GM12878 (cell line): Measurements from ENCODE around the gene PI4KA. TPM values are rescaled to one million over a fixed set of nuclear protein-coding genes. Genes with fewer than 3 reads are reported as not detected.

Experiments
- ATAC-seq: fragments of 200-7000 bp; cut with Tn5 transposase; 3 replicates; pipeline ENCODE4 v1.9.1; 2020; ENCODE audit warnings: mild to moderate bottlenecking, moderate library complexity
- BruUV-seq: library from RNA; stranded (reverse); fragments of 400-500 nt; replicated peaks from 2 replicates; lab custom pipeline; 2021; lab: Mats Ljungman, UMichigan
- CTCF ChIA-PET: fragments of 300-600 bp; sonication (Branson Sonifier 250); formaldehyde crosslinking; extraction: SDS; loops from one replicate; lab custom pipeline; 2021; ENCODE audit warnings: inconsistent platforms; lab: Yijun Ruan, JAX
- POLR2A ChIA-PET: fragments of 350-600 bp; formaldehyde crosslinking; extraction: SDS; loops from one replicate; lab custom pipeline; 2021; ENCODE audit warnings: inconsistent platforms; lab: Charles Lee
- RAD21 ChIA-PET: fragments of 300-600 bp; sonication (Branson Sonifier 250); formaldehyde crosslinking; loops from one replicate; lab custom pipeline; 2023; ENCODE audit warnings: antibody characterized with exemption; ENCODE audit not compliant: unreplicated experiment; lab: Charles Lee
- SMC1A ChIA-PET: fragments of 300-600 bp; sonication (Branson Sonifier 250); formaldehyde crosslinking; loops from one replicate; lab custom pipeline; 2023; ENCODE audit not compliant: unreplicated experiment, uncharacterized antibody; lab: Charles Lee
- DNase-seq: peaks from one replicate; pipeline ENCODE4 v3.0.0-alpha.2; 2011; ENCODE audit warnings: low read depth, low spot score
- FAIRE-seq: peaks from 3 replicates; lab custom pipeline; 2011; peaks lifted over from hg19 to GRCh38; lab: Jason Lieb, UNC
- H2AFZ ChIP-seq: 2 replicates; pipeline ENCODE4 v1.6.0; 2011; ENCODE audit warnings: low read depth, low read length, control low read depth; ENCODE audit not compliant: control insufficient read depth
- H3K27ac ChIP-seq: 2 replicates; pipeline ENCODE4 v1.5.1; 2011; ENCODE audit warnings: control low read depth; ENCODE audit not compliant: control insufficient read depth, insufficient read depth
- H3K27me3 ChIP-seq, 2 experiments: replicated peaks in 1 of 2; 2 replicates each; pipeline versions ENCODE4 v1.6.0 to v1.6.1; 2011; ENCODE audit warnings: low read length in 1 of 2; ENCODE audit not compliant: control insufficient read depth in 2 of 2, insufficient read depth in 2 of 2
- H3K36me3 ChIP-seq, 2 experiments: 2 replicates each; pipeline ENCODE4 v1.5.1; 2011; ENCODE audit warnings: low read length in 1 of 2; ENCODE audit not compliant: control insufficient read depth in 2 of 2, insufficient read depth in 2 of 2
- H3K4me1 ChIP-seq: 2 replicates; pipeline ENCODE4 v1.6.1; 2011; ENCODE audit warnings: mild to moderate bottlenecking, low read length, moderate library complexity, mixed read lengths; ENCODE audit not compliant: control insufficient read depth, insufficient read depth
- H3K4me2 ChIP-seq: 2 replicates; pipeline ENCODE4 v1.6.0; 2011; ENCODE audit warnings: control low read depth; ENCODE audit not compliant: control insufficient read depth, insufficient read depth
- H3K4me3 ChIP-seq: fragments of 200-600 bp; sonication (generic); 2 replicates; pipeline ENCODE4 v1.5.1; 2016
- H3K79me2 ChIP-seq: 2 replicates; pipeline ENCODE4 v1.6.0; 2011; ENCODE audit warnings: low read length; ENCODE audit not compliant: control insufficient read depth, insufficient read depth
- H3K9ac ChIP-seq: 2 replicates; pipeline ENCODE4 v1.8.0; 2011; ENCODE audit warnings: low read length, control low read depth, mixed read lengths; ENCODE audit not compliant: control insufficient read depth, insufficient read depth
- H3K9me3 ChIP-seq: replicated peaks from 3 replicates; pipeline ENCODE4 v1.5.1; 2011; ENCODE audit warnings: mild to moderate bottlenecking, low read length; ENCODE audit not compliant: control insufficient read depth, insufficient read depth
- H4K20me1 ChIP-seq: 2 replicates; pipeline ENCODE4 v1.6.0; 2011; ENCODE audit not compliant: control insufficient read depth, insufficient read depth
- ATF7 ChIP-seq: fragments of 450-650 bp; IDR thresholded peaks from 2 replicates; pipeline ENCODE4 v1.6.1; 2016; ENCODE audit warnings: low read depth, mild to moderate bottlenecking
- BRCA1 ChIP-seq: IDR thresholded peaks from 2 replicates; pipeline ENCODE4 v1.6.1; 2011; ENCODE audit warnings: low read depth, low read length, improper control_type of control experiment
- CHD4 ChIP-seq: fragments of 200-600 bp; sonication (generic); IDR thresholded peaks from 2 replicates; pipeline ENCODE4 v1.6.1; 2016; ENCODE audit warnings: mild to moderate bottlenecking
- DPF2 ChIP-seq: fragments of 450-650 bp; IDR thresholded peaks from 2 replicates; pipeline ENCODE4 v1.6.1; 2017; ENCODE audit warnings: mild to moderate bottlenecking
- E2F4 ChIP-seq: IDR thresholded peaks from 2 replicates; pipeline ENCODE4 v1.6.1; 2012; ENCODE audit warnings: low read depth, low read length, improper control_type of control experiment
- ETV6 ChIP-seq, 2 experiments: fragments of 450-650 bp in 1 of 2; IDR thresholded peaks in 1 of 2; conservative IDR thresholded peaks in 1 of 2; 2 replicates each; pipeline ENCODE4 v1.6.1; 2014; ENCODE audit warnings: antibody characterized with exemption in 1 of 2, borderline replicate concordance in 1 of 2, low read depth in 1 of 2, mild to moderate bottlenecking in 1 of 2, moderate library complexity in 1 of 2
- GABPA ChIP-seq: IDR thresholded peaks from 2 replicates; pipeline ENCODE4 v1.6.1; 2014; ENCODE audit warnings: antibody characterized with exemption, low read depth, mild to moderate bottlenecking, inconsistent platforms
- HDAC6 ChIP-seq: fragments of 200-600 bp; sonication (generic); IDR thresholded peaks from one replicate; pipeline ENCODE4 v1.8.0; 2017; ENCODE audit warnings: antibody characterized with exemption; ENCODE audit not compliant: unreplicated experiment
- JUND ChIP-seq: IDR thresholded peaks from 2 replicates; pipeline ENCODE4 v1.6.1; 2012; ENCODE audit warnings: low read depth, mild to moderate bottlenecking, low read length, improper control_type of control experiment, moderate library complexity
- MEF2A ChIP-seq: IDR thresholded peaks from 2 replicates; pipeline ENCODE4 v1.6.1; 2011; ENCODE audit warnings: low read depth, mild to moderate bottlenecking, low read length, moderate library complexity; ENCODE audit not compliant: insufficient read depth
- NBN ChIP-seq: fragments of 450-650 bp; IDR thresholded peaks from 2 replicates; pipeline ENCODE4 v1.6.1; 2016
- POLR2AphosphoS5 ChIP-seq: IDR thresholded peaks from 2 replicates; pipeline ENCODE4 v1.6.1; 2011; ENCODE audit warnings: mild to moderate bottlenecking, low read length, inconsistent platforms
- SREBF1 ChIP-seq: IDR thresholded peaks from 2 replicates; pipeline ENCODE4 v1.6.1; 2012; ENCODE audit warnings: mild to moderate bottlenecking, low read length
- STAT1 ChIP-seq: fragments of 450-650 bp; conservative IDR thresholded peaks from 2 replicates; pipeline ENCODE4 v1.6.1; 2014; ENCODE audit warnings: antibody characterized with exemption, mild to moderate bottlenecking
- TCF3 ChIP-seq: IDR thresholded peaks from 2 replicates; pipeline ENCODE4 v1.6.1; 2012; ENCODE audit warnings: low read depth, mild to moderate bottlenecking, low read length, borderline replicate concordance; ENCODE audit not compliant: insufficient read depth
- YY1 ChIP-seq: IDR thresholded peaks from 2 replicates; pipeline ENCODE4 v1.6.1; 2011; ENCODE audit warnings: low read depth, mild to moderate bottlenecking, low read length
- WGBS: methylation state at CpG from one replicate; pipeline ENCODE4 v1.1.6; 2016; ENCODE audit warnings: low lambda C conversion rate; ENCODE audit not compliant: insufficient replicate concordance, insufficient coverage; ENCODE audit errors: missing lambda C conversion rate; 5-methylcytosine and 5-hydroxymethylcytosine counted together
- in situ Hi-C: fragments of 300-500 bp; cut with MboI; formaldehyde crosslinking; loops from 9 replicates; pipeline ENCODE4 v1.14.3; 2018; ENCODE audit warnings: mixed read lengths
- intact Hi-C: fragments of 100-400 bp; cut with micrococcal nuclease; formaldehyde crosslinking; loops from one replicate; pipeline ENCODE4 v1.14.2; 2022; ENCODE audit not compliant: unreplicated experiment
- polyA plus RNA-seq, 11 experiments: library from polyadenylated mRNA; depleted of rRNA in 4 of 11; unstranded in 6 of 11; stranded (reverse) in 5 of 11; fragments of >200 nt; fragmentation: Nextera tagmentation in 4 of 11; fragmentation: Illumina TruSeq in 1 of 11; extraction: Ambion mirVana in 4 of 11; extraction: Trizol in 1 of 11; gene quantifications; 1 replicate in 1 of 11; 2 replicates in 10 of 11; pipeline versions ENCODE4 v1.2.1 to v1.2.3, GENCODE V29; 2011 to 2016; ENCODE audit warnings: inconsistent platforms in 2 of 11, missing spikeins in 2 of 11, low read depth in 1 of 11
- total RNA-seq, 4 experiments: library from RNA; depleted of rRNA in 3 of 4; stranded (reverse); fragments of >200 nt in 3 of 4; fragmentation: Illumina TruSeq in 1 of 4; extraction: Trizol in 1 of 4; gene quantifications; 2 replicates each; pipeline versions ENCODE4 v1.2.1 to v1.2.3, GENCODE V29; 2013 to 2021
- TF ChIP-seq, protein P1 (sequence below): IDR thresholded peaks from 2 replicates; pipeline ENCODE4 v1.6.1; 2011; ENCODE audit warnings: mild to moderate bottlenecking, low read depth, low read length, moderate library complexity; ENCODE audit not compliant: insufficient replicate concordance
- TF ChIP-seq, protein P2 (sequence below): IDR thresholded peaks from 2 replicates; pipeline ENCODE4 v1.6.1; 2011; ENCODE audit warnings: borderline replicate concordance, low read depth, mild to moderate bottlenecking, moderate library complexity, mixed read lengths, low read length; ENCODE audit not compliant: insufficient read depth; ENCODE audit errors: extremely low read length

The PI4KA gene
- total and polyA plus RNA-seq, 10 of the 15 experiments (the other 5 are each of a cell fraction or from before 2014, with no cell fraction given): 4.2 to 78.4 (median 42.1) TPM

- TF ChIP-seq CHD4: no peak
- no peak for TF ChIP-seq ETV6 (conservative IDR thresholded peaks at IDR 0.05 in 1 of 2, IDR thresholded peaks at IDR 0.05 in 1 of 2; ENCODE audit: borderline replicate concordance in 1 of 2, low read depth in 1 of 2)
These were observed 24.4 kb downstream of the PI4KA start (continued) for GRCh38 chr22:20834206-20834605.

DNA sequence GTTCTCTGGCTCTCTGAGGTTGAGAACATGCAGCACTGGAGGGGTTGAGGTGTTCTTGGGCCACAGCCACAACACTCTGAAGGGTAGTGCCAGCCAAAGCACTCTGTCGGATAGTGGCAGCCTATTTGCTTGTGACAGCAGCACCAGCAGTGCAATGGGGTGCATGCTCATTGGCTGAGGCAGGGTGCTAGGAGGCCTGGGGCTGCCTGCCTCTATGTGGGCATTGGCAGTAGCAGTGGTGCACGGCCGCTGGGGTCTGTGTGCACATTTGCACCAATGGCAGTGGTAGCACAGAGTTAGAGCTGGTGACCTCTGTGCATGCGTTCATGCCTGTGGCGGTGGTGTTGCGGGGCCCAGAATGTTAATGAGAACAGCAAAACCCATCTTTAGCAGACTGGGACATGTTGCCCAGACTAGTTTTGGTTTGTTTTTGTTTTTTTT is 25.4 kb downstream of the PI4KA start:
- DNase-seq: no peak
- no peak for TF ChIP-seq NBN
- no peak for TF ChIP-seq JUND
- no peak for TF ChIP-seq GABPA
- TF ChIP-seq E2F4: no peak
- TF ChIP-seq BRCA1: no peak
- TF ChIP-seq HDAC6: no peak
- no peak for TF ChIP-seq TCF3
- no peak for TF ChIP-seq ATF7
- no peak for TF ChIP-seq POLR2AphosphoS5
- no peak for TF ChIP-seq MEF2A
- no peak for TF ChIP-seq DPF2
- TF ChIP-seq, protein P1, sequence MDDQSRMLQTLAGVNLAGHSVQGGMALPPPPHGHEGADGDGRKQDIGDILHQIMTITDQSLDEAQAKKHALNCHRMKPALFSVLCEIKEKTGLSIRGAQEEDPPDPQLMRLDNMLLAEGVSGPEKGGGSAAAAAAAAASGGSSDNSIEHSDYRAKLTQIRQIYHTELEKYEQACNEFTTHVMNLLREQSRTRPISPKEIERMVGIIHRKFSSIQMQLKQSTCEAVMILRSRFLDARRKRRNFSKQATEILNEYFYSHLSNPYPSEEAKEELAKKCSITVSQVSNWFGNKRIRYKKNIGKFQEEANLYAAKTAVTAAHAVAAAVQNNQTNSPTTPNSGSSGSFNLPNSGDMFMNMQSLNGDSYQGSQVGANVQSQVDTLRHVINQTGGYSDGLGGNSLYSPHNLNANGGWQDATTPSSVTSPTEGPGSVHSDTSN: no peak
- no peak for TF ChIP-seq STAT1
- TF ChIP-seq SREBF1: no peak
- no peak for TF ChIP-seq YY1
- TF ChIP-seq, protein P2, sequence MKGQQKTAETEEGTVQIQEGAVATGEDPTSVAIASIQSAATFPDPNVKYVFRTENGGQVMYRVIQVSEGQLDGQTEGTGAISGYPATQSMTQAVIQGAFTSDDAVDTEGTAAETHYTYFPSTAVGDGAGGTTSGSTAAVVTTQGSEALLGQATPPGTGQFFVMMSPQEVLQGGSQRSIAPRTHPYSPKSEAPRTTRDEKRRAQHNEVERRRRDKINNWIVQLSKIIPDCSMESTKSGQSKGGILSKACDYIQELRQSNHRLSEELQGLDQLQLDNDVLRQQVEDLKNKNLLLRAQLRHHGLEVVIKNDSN: no peak
- Histone ChIP-seq H3K4me2 (no peak overlapping the region), H2AFZ (no peak overlapping the region), H3K79me2 (no peaks in the 10 kb centered on the region; the same call in 1 of the 2 replicates), H4K20me1 (no peaks in the 10 kb centered on the region), H3K9me3 (no peaks in the 10 kb centered on the region), H3K9ac (no peak overlapping the region), H3K36me3 (peaks cover 4 to 9% of the 10 kb centered on the region in 2 experiments), H3K27ac (no peak overlapping the region), H3K4me1 (peaks cover 5% of the 10 kb centered on the region), H3K27me3 (no peaks in the 10 kb centered on the region), H3K4me3 (no peak overlapping the region)
- ChIA-PET POLR2A (no interaction called here), SMC1A (no interaction called here), RAD21 (no interaction called here), CTCF (no interaction called here)
- no peak for FAIRE-seq
- intact Hi-C loops (no loop called here), in situ Hi-C loops (no loop called here)
- 97% methylated on average over 6 of the region's 6 CpGs for WGBS
- BruUV-seq: no TSS peak
- ATAC-seq: no peak
